ENCODE results near the gene CILP.
"Not testable (repeated sequence)": the region's sequence is repeated elsewhere in the genome, so short reads cannot be mapped to it uniquely, and the experiment has no call there.

The CILP gene

DNA sequence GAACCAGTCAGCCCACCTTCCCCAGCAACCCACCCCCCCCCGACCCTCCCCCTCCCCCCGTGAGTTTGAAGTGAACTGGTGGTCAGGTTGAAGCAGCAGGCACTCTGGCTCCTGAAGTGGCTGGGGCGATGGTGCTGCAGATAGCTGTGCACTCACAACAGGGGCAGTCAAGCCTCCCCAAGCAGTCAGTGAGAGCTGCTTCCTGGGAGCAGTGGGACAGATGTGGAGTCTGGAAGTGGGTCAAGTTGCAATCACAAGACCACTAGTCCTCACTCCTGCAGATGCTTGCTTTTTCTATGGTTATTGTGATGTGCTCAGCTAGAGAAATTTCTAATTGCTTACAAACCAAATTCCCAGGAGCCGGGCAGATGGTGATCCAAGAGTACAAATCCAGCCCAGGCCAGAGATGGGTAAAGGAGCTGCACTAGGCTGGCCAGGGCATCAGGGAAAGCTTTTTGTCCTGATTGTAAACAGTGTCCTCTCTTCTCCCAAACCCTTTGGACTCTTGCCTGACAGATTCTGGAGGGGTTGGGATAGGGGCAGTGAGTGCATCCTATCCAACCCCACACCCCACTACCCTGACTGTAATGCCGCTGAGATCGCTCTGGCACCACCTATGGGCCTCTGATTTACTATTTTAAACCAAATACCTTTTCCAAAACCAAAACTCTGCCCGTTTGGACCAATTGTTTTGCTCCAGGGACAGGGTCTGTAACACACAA, 16.3 kb downstream of the CILP start:
- DNase-seq: no peak

DNA sequence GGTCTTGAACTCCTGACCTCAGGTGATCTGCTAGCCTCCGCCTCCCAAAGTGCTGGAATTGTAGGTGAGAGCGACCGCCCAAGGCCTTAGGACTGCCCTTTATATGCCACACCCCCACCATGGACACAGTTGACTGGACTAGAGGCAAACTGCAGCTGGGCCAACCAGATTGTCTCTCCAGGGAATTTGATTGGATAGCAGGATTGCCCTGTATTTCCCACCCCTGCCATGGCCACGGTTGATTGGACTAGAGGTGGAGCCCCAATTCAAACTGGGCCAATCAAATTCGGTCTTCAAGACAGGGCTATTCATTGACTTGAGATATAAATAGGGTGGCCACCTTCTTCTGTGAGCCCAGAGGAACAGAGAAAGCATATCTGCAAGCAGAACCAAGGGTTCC, 19.3 kb downstream of the CILP start:
- no peak for DNase-seq

DNA sequence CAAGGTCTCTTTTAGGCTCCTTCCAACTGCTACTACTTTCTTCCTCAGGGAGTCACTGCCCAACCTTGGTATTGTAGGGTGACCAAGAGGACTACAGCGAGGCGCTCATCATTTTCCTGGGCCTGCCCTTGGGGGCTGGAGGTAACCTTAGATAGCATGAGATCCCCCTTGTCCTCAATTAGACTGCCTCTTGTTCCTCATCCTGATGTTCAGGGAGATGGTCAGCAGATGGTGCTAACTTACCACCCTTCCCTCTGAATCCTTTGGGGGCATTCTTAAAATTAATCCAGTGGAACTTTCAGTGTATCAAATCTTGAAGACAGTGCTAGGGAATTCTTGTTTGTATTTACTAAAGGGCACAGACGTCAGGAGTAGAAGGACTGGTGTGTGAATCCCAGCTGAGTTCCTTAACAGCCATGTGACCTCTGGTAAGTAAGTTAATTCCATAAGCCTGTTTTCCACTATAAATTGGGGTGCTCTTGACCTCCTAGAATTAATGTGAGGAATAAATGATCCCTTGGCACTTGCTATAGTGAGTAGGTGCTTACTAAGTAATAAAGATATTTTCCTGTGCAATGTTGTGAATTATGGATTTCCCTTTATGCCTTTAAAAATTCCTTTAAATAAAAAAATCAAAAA, 22.1 kb downstream of the CILP start:
- DNase-seq: peak; percentile 6

DNA sequence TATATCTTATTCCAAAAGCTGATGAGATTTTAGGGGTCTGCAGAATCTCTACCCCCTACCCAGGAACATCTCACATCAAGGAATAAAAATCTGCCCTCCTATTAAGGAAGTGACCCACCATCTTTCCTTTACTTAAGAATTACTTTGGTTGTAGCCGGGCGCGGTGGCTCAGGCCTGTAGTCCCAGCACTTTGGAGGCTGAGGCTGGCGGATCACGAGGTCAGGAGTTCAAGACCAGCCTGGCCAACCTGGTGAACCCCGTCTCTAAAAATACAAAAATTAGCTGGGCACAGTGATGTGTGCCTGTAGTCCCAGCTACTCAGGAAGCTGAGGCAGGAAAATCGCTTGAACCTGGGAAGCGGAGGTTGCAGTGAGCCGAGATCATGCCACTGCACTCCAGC, 22.8 kb downstream of the CILP start:
- DNase-seq: not testable (repeated sequence)

DNA sequence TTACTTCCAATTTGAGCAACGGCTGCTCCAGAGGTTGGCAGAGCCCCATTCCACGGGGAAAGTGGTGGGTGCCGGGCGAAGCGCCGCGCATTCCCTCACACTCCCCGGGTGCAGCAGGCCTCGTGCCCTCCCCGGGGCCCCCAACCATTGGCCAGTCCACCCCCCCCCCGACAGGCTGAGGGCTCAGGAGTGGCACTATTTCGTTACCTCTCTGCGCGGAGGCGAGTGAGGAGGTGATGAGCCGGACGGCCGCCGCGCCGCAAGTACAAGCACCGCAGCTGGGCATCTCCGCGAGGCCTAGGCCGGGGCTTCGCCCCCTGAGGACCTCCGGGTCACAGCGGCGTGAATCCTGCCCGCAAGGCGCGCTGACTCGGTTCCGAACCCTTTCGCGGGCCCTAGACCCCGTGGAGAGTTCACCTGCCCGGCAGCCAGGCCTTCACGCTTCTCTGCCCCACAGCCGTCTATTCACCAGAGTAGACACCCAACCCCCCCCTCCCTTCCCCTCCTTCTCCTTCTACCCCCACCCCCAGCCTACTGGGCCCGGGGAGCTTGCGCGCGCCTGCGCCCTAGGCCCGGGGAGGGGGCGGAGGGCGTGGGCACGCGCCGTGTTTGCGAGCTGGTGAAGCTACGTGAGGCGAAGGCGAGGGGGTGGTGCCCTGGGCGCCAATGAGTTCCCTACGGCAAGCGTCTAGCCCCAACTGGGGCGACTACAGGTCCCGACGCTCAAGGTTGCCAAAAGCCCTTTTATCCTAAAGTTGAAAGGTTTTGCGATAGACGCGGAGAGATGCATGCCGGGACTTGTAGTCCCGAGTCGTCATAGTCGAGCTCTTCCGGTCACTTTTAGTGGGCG, 26.2 kb downstream of the CILP start, which contains the start of gene CLPX:
TSS of gene CLPX (minus strand) at position 475 of the 850 bp plus-strand sequence. CDS start at position 286, 189 bp downstream.
- peak; percentile 82 for DNase-seq

DNA sequence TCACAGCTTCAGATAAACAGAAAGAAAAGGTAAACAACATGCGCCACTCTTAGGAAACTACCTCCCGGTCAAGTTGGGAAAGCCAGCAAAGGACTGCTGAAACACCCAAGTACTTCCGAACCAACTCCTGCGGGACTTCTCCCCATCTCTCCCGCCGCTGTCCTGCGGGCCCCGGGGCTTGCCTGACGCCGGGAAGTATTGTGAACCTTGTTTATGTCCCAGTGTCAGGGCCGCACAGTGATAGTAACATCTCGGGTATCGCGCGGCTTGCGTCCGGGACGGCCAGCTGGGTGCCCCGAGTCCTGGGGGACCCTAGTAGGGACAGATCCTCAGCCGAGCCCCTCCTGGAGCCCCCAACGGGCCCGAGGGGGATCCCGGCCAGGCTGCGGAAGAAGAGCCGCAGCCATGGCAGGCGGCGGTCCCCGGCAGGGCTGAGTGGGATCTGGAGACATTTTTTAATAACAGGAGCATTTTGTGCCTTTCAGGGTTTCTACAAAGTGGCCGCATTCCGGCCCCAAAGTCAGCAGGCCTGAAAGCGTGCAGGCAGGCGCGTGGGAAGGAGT, 26.9 kb downstream of the CILP start:
- no peak for DNase-seq

DNA sequence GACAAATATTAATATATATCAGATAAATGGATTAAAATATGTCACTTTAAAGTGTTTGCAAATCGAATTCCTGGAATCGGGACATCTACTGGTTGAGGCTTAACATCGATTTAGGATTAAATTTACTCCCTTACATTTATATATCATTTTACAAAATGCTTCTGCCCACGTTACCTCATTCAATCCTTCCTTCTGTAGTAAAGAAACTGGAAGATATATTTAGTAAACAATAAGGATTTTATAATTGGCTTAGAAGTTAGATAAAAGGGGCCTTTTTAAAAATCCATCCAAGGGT, 27.5 kb downstream of the CILP start:
- no peak for DNase-seq

DNA sequence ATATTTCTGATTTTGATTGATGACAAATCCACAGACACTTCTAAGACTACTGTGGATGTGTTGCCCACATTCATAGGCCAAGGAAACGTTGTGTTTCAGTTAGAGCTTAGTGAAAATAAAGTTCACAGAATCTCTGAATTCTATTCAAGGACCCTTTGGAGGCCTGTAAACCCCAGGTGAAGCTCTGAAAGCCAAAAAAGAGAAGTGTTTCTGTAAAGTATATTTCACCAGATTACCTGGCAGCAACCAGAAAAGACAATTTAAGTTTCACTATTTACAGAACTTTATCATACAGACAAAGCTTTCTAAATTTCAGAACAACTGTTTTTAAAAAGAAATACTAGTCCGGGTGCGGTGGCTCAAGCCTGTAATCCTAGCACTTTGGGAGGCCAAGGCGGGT, 28.7 kb downstream of the CILP start:
- DNase-seq: no peak

DNA sequence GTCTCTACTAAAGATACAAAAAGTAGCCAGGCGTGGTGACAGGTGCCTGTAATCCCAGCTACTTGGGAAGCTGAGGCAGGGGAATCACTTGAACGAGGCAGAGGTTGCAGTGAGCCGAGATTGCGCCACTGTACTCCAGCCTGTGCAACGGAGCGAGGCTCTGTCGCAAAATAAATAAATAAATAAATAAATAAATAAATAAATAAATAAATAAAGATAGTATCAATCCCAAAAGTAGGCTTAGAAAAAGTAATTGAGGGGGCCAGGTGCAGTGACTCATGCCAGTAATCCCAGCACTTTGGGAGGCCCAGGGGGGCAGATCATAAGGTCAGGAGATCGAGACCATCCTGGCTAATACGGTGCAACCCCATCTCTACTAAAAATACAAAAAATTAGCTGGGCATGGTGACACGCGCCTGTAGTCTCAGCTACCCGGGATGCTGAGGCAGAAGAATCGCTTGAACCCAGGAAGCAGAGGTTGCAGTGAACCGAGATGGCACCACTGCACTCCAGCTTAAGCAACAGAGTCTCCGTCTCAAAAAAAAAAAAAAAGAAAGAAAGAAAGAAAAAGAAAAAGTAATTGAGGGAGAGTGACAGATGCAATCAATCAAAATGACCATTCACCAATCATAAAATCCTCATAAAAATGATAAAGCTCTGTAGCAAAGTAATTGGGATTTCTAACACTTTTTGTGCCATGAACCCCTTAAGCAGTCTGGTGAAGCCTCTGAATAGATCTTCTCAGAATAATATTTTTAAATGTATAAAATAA, 29.5 kb downstream of the CILP start:
- not testable (repeated sequence) for DNase-seq

DNA sequence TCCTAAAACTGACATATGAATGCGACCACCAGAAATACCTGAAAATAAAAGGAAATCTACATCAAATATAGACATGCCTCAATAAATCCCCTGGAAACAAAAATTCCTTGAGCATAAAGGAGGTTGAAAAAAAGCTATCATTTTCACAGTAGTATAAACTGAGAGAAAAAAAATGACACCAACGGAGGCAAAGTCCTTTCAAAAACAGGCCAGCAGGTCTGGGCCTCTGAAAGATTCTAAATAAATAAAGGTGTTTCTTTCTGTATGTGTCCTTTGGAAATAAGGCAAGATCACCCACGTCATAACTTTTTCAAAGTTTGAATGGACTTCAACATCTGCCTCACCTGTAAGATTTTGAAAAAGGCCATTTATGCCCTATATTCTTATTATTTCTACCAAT, 31.1 kb downstream of the CILP start:
- DNase-seq: no peak

DNA sequence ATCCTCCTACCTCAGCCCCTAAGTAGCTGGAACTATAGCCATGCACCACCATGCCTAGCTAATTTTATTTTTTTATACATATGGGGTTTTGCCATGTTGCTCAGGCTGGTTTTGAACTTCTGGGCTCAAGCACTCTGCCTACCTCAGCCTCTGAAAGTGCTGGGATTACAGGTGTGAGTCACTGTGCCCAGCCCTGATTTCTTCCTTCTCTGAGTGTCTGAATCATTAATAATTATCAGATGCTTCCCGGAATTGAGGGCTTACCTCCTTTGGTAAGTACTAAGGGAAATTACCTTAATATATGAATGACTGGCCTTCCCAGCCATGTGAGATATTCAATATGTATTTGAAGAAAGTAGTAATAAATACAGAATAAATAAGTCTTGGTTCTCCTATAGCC, 33.4 kb downstream of the CILP start:
- no peak for DNase-seq

DNA sequence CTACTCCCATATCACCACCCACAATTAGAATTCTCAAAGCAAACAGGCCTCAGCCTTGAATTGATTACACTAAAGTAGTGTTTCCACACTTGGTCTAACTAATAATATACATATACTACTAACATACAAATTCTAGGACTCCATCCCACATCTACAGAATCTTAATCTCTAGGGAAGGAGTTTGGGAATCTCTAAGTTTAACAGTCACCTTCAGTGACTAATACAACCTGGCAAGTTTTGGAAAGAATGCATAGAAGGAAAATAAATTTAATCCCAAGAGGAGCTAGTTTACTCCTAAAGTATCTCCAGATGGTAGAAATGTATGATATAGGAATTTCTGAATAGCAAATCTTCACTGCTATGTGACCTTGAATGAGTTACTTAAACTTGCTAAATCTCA, 35.2 kb downstream of the CILP start:
- DNase-seq: no peak

DNA sequence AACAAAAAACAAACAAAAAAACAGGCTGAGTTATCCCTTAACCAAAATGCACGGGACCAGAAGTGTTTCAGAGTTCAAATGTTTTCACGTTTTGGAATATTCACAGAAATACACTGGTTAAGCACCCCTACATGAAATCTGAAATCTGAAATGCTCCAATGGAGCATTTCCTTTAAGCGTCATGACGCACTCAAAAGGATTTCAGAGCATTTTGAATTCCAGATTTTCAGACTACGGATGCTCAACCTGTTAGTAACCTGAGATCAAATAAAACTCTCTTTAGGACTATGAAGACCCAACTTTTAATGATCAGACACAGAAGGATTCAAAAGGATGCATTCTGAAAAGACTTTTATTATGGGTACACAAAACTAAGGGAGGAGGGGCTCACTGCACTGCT, 35.8 kb downstream of the CILP start:
- no peak for DNase-seq

DNA sequence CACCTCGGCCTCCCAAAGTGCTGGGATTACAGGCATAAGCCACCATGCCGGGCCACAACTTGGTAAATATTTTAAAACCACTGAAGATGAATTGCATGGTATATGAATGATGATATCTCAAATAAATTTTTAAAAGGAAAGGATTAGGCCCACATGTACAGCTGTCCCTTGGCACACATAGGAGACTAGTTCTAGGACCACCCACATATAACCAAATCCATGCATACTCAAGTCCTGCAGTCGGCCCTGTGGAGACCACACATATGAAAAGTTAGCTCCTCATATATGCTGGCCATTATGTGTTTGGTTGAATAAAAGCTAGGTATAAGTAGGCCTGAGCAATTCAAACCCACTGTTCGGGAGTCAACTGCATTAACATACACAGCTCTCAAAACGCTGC, 36.8 kb downstream of the CILP start:
- DNase-seq: no peak

DNA sequence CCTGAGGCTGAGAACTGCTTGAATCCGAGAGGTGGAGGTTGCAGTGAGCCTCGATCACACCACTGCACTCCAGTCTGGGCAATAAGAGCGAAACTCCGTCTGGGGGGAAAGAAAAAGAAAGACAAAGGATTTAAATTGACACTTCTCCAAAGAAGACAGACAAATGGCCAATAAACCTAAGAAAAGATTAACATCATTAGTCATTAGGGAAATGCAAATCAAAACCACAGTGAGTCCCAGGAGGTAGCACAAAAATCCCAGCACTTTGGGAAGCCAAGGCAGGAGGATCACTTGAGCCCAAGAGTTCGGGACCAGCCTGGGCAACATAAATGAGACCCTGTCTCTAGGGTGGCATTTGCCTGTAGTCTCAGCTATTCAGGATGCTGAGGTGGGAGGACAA, 38.7 kb downstream of the CILP start:
- DNase-seq: no peak

DNA sequence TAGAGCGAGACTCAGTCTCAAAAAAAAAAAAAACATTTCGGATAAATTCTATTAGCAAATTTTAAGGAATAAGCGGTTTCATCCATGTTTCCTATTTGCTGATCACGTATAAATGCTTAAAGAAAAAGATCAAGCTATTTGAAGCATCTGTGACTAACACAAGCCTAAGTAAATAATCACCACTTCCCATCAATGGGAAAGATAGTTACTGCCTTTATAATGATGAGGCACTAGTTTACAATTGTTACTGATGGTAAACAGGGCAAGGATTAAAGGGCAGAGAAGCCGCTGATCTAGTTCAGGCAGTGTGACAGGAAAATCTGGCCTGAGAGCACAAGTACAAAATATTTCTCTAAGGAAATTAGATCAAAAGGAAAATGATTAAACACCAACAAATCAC, 39.8 kb downstream of the CILP start:
- no peak for DNase-seq

DNA sequence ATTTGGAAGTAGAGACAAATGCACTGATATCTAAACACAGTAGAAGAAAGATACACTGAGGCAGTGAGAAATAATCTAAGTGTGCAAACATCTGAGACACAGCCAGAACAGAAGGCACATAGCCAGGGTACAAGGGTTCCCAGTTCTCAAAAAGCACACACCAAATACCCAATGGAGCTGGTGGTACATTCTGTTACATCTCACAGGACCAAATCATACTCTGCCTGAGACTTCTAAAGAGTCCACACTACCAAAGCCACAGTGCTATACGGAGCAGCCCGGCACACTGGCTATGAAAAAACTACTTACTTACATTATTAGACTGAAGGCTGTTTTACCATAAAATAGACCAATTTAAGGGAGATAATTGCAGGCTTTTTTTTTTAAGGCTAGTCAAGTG, 45.4 kb downstream of the CILP start:
- DNase-seq: no peak

DNA sequence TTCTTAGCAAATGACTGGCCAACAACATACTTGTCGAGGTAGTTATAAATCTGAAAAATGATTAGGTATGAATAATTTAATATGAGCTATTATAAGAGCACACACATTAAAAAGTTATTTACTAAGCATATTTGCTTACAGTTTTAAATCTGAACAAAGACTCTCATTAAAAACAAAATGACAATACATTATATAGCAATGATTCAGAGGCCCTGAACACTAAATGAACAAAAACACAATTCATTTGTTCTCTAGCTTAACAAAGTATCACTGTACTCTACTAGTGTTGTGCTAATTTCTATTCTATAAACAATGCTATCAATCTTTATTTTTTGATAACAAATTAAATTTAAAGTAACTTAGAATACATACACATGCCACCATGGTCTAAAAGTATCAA, 47.1 kb downstream of the CILP start:
- DNase-seq: no peak

DNA sequence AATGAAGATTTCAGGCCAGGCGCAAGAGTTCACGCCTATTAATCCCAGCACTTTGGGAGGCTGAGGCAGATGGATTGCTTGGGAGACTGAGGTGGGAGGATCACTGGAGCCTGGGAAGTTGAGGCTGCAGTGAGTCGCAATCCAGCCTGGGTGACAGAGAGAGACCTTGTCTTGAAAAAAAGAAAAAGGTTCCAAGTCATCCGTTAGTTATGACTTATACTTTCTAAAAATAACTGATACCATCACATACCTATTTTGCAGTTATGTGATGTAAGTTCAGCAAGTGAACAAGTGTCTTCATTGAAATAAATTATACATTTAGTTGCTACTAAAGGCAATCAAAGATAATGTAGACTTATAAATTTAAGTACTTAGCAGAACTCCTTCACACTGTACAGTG, 48.2 kb downstream of the CILP start:
- DNase-seq: no peak

DNA sequence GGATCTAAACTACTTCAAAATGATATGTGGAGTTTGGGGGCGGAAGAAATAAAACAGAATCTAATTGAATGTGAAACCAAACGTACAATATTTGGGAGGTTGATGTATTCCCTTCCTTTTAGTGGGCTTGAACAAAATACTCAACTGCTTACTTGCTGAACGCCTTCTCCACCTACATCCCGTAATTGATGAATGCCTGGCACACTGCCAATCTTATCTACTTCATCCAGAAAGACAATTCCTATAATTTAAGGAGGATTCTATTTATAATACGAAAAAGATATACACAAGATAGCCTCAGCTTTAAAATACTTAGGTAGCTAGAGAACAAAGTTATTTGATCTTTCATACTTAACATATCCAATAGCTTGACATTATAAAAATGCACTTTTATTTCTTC, 54.6 kb downstream of the CILP start:
- no peak for DNase-seq

DNA sequence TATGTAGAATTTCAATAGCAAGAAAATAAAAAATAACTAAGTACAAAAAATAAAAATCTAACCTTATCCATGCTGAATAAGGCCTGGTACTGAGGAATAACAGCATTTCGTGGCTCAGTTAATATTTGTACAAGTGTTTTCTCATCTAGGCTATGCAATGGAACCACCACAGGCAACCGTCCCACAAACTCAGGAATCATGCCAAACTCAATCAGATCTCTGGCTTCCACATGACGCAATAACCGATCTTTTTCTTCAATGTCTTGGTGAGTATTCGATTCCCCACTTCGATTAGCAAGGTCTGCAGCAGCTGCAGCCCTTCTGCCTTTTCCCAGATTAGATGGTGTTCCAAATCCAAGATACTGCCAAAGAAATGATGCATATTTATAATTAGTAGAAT, 56.6 kb downstream of the CILP start:
- DNase-seq: no peak

DNA sequence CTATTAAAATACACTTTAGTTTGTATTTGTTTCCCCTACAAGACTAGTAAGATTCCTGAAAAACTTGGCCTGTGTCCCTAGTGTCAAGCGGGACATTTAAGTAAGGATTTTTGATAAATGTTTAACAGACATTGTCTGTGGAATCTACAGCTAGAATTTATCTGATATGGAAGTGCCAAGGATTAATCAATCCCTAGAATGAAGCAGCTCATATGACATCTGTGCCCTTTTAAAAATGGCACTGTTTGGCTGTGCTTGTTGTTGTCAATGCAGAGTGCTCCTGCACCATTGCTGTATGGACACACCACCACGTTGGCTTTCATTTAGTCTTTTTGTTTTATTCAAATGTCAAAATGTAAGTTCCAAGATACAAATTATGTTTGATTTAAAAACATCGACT, 63.4 kb downstream of the CILP start:
- no peak for DNase-seq

DNA sequence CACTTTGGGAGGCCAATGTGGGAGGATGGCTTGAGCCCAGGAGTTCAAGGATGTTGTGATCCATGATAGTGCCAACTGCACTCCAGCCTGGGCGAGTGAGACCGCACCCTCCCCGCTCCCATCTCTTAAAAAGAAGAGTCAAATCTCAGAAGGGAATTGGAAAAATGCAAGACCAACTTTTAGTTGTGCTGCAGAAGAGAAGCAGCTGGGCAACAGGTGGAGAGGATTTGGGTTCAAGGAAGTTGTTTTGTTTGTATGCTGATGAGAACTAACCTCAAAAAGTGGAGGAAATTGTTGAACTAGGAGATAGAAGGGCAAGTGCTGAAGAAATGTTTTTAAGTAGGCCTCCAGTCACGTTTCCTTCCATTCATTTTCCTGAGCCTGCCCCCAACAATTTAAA, 64.8 kb downstream of the CILP start:
- DNase-seq: no peak
